ENCODE results near the gene BTN2A1. TPM values are rescaled to one million over a fixed set of nuclear protein-coding genes. Genes with fewer than 3 reads are reported as not detected.

Gene BTN2A1
- total and polyA plus RNA-seq, 9 of the 15 experiments (the other 6 are each of a cell fraction or from before 2014, with no cell fraction given), result 6.7 to 22.1 (median 16.4) TPM

DNA sequence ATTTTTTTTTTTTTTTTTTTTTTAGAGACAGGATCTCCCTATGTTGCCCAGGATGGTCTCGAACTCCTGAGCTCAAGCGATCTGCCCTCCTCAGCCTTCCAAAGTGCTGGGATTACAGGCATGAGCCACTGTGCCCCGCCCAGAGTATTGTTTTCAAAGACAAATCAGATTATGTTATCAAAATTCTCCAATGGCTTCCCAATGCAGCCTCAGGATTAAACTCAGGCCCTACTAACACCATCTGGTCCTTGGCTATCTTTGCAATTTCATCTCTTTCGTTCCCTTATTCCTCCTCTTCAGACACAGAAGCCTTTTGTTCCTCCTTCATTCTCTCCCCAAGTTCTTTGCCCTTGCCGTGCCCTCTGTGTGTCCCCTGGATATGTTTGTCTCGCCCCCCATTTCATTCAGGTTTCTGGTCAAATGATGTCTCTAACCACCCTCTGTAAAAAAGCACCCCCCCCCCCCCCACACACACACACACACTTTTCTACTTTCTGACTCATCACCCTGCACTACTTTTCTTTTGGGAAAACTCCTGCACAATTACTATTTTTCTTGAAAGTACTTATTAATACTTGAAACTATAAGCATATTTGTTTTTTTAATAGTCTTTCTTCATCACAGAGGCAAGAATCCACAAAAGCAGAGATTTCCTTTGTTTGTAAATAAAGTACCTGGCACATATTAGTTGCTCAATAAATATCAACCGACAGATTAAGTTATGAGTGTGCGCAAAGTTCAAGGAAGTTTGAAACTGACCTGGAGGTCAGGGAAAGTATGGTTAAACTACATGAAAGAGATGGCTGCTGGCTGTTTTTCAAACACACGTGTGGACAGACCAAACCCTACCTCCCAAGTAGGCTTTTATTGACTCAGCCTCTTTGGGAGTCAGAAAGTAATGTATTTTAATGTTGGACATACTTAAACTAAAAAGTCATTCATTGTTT is 59.0 kb downstream of the BTN2A1 start (continued):
- TF ChIP-seq NCOA4 (IDR thresholded peaks at IDR 0.05; ENCODE audit: partially characterized antibody), result no peak
- TF ChIP-seq LARP7 (IDR thresholded peaks at IDR 0.05), result no peak
- TF ChIP-seq BCOR (IDR thresholded peaks at IDR 0.05), result 0 out of 2 replicates have a peak, but pooled peaks have one; percentile 23
- TF ChIP-seq ELF4 (CRISPR knock-in tag; IDR thresholded peaks at IDR 0.05), result no peak
- TF ChIP-seq SMARCC2 (IDR thresholded peaks at IDR 0.05; ENCODE audit: low read depth), result no peak
- no peak for TF ChIP-seq ZNF174 (CRISPR knock-in tag; IDR thresholded peaks at IDR 0.05)
- no peak for TF ChIP-seq U2AF2 (optimal IDR thresholded peaks at IDR 0.05; ENCODE audit: low read depth, low read length)
- no peak for TF ChIP-seq ZNF146 (CRISPR knock-in tag; IDR thresholded peaks at IDR 0.05; ENCODE audit: unreplicated experiment)
- TF ChIP-seq NFXL1 (CRISPR knock-in tag; IDR thresholded peaks at IDR 0.05), result no peak
- no peak for TF ChIP-seq EGR1 (conservative IDR thresholded peaks at IDR 0.05)
- TF ChIP-seq SMARCE1 (IDR thresholded peaks at IDR 0.05), result peak; percentile 46; the same call in 1 of the 2 replicates
- TF ChIP-seq HES1 (IDR thresholded peaks at IDR 0.05; ENCODE audit: low read depth), result no peak; the same call in 1 of the 2 replicates
- TF ChIP-seq, protein P1, sequence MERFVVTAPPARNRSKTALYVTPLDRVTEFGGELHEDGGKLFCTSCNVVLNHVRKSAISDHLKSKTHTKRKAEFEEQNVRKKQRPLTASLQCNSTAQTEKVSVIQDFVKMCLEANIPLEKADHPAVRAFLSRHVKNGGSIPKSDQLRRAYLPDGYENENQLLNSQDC (CRISPR knock-in tag; IDR thresholded peaks at IDR 0.05), result no peak
- no peak for TF ChIP-seq HDGF (IDR thresholded peaks at IDR 0.05)
- no peak for TF ChIP-seq TFAM (CRISPR knock-in tag; conservative IDR thresholded peaks at IDR 0.05)
- no peak for TF ChIP-seq HNRNPK (IDR thresholded peaks at IDR 0.05; ENCODE audit: low read depth, low read length, poor library complexity, severe bottlenecking)
- peak; percentile 71 for TF ChIP-seq DPF2 (IDR thresholded peaks at IDR 0.05)
- TF ChIP-seq, protein P2, sequence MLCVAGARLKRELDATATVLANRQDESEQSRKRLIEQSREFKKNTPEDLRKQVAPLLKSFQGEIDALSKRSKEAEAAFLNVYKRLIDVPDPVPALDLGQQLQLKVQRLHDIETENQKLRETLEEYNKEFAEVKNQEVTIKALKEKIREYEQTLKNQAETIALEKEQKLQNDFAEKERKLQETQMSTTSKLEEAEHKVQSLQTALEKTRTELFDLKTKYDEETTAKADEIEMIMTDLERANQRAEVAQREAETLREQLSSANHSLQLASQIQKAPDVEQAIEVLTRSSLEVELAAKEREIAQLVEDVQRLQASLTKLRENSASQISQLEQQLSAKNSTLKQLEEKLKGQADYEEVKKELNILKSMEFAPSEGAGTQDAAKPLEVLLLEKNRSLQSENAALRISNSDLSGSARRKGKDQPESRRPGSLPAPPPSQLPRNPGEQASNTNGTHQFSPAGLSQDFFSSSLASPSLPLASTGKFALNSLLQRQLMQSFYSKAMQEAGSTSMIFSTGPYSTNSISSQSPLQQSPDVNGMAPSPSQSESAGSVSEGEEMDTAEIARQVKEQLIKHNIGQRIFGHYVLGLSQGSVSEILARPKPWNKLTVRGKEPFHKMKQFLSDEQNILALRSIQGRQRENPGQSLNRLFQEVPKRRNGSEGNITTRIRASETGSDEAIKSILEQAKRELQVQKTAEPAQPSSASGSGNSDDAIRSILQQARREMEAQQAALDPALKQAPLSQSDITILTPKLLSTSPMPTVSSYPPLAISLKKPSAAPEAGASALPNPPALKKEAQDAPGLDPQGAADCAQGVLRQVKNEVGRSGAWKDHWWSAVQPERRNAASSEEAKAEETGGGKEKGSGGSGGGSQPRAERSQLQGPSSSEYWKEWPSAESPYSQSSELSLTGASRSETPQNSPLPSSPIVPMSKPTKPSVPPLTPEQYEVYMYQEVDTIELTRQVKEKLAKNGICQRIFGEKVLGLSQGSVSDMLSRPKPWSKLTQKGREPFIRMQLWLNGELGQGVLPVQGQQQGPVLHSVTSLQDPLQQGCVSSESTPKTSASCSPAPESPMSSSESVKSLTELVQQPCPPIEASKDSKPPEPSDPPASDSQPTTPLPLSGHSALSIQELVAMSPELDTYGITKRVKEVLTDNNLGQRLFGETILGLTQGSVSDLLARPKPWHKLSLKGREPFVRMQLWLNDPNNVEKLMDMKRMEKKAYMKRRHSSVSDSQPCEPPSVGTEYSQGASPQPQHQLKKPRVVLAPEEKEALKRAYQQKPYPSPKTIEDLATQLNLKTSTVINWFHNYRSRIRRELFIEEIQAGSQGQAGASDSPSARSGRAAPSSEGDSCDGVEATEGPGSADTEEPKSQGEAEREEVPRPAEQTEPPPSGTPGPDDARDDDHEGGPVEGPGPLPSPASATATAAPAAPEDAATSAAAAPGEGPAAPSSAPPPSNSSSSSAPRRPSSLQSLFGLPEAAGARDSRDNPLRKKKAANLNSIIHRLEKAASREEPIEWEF (CRISPR knock-in tag; IDR thresholded peaks at IDR 0.05), result no peak
- peak; percentile 64 for TF ChIP-seq SMARCA4 (IDR thresholded peaks at IDR 0.05)
- TF ChIP-seq XRCC5 (IDR thresholded peaks at IDR 0.05; ENCODE audit: low read depth, low read length), result no peak
- 0 out of 2 replicates have a peak, but pooled peaks have one; percentile 33 for TF ChIP-seq ELF1 (tag; IDR thresholded peaks at IDR 0.05)
- TF ChIP-seq MYC (IDR thresholded peaks at IDR 0.05; ENCODE audit: low read depth, low read length), result no peak
- TF ChIP-seq MYC (CRISPR knock-in tag; IDR thresholded peaks at IDR 0.05; ENCODE audit: borderline replicate concordance, low read depth), result no peak
- TF ChIP-seq SIX5 (IDR thresholded peaks at IDR 0.05; ENCODE audit: borderline replicate concordance in 1 of 2, insufficient read depth in 1 of 2, low read depth in 1 of 2, low read length in 2 of 2), result no peak
